Retinal pigment epithelial cell (primary cell): ENCODE data around the gene IL18.
A peak's percentile ranks its signal among the peaks of the same experiment; 100 is the strongest.

Source experiments
- DNase-seq: peaks from one replicate; pipeline ENCODE4 v3.0.0-alpha.2; 2010; ENCODE audit warnings: low read depth
- H3K4me3 ChIP-seq: 2 replicates; pipeline ENCODE4 v1.5.1; 2011; ENCODE audit warnings: mild to moderate bottlenecking, low read length, control low read depth, moderate library complexity
- CTCF ChIP-seq: conservative IDR thresholded peaks from 2 replicates; pipeline ENCODE4 v1.5.1; 2011; ENCODE audit warnings: low read depth, low read length, control low read depth, inconsistent platforms

IL18 gene

GRCh38 chr11:112159098-112160065 is 4.5 kb downstream of the IL18 start:
- TF ChIP-seq CTCF = no peak
- DNase-seq = no peak
- H3K4me3 ChIP-seq = peak overlapping the region; percentile 4

- H3K4me3 ChIP-seq = no peak overlapping the region
- DNase-seq = peak; percentile 99
- no peak for TF ChIP-seq CTCF
Observed at GRCh38 chr11:112156956-112157766, 6.7 kb downstream of the IL18 start.

- DNase-seq = no peak
- H3K4me3 ChIP-seq = no peak overlapping the region
- no peak for TF ChIP-seq CTCF
Observed at GRCh38 chr11:112156153-112156955, 7.5 kb downstream of the IL18 start.

GRCh38 chr11:112150517-112150916 is 13.4 kb downstream of the IL18 start:
- DNase-seq = no peak
- TF ChIP-seq CTCF = no peak

GRCh38 chr11:112143597-112143996 is 20.3 kb downstream of the IL18 start:
- no peak for TF ChIP-seq CTCF
- no peak for DNase-seq
- H3K4me3 ChIP-seq = no peak overlapping the region

More at GRCh38 chr11:112150517-112150916, 13.4 kb downstream of the IL18 start:
- H3K4me3 ChIP-seq = no peak overlapping the region

- no peak for TF ChIP-seq CTCF
- no peak overlapping the region for H3K4me3 ChIP-seq
Observed at GRCh38 chr11:112134473-112134872, 29.4 kb downstream of the IL18 start.

More at GRCh38 chr11:112134473-112134872, 29.4 kb downstream of the IL18 start:
- no peak for DNase-seq
